ENCODE data around the gene SPATA32. TPM values are rescaled to one million over a fixed set of nuclear protein-coding genes. Genes with fewer than 3 reads are reported as not detected.

SPATA32 gene
- total RNA-seq, 1 donor from 2014 or later: not detected

GRCh38 chr17:45226576-45226975 is 35.3 kb downstream of the SPATA32 start:
- no peak for TF ChIP-seq CTCF (IDR thresholded peaks at IDR 0.05; ENCODE audit: unreplicated experiment)
- H3K9me3 Mint-ChIP-seq: no peaks in the 10 kb centered on the region
- H3K36me3 Mint-ChIP-seq: no peaks in the 10 kb centered on the region
- H3K4me1 Mint-ChIP-seq: peaks cover 10% of the 10 kb centered on the region
- no peak overlapping the region for H3K27ac Mint-ChIP-seq
- peaks cover 38% of the 10 kb centered on the region for H3K27me3 Mint-ChIP-seq (ENCODE audit: low read depth)
- DNase-seq (ENCODE audit: low spot score in 2 of 2, unreplicated experiment in 2 of 2): no peak
- H3K4me3 Mint-ChIP-seq: no peak overlapping the region

- TF ChIP-seq CTCF (IDR thresholded peaks at IDR 0.05; ENCODE audit: unreplicated experiment): no peak
- Mint-ChIP-seq H3K36me3 (no peaks in the 10 kb centered on the region), H3K4me3 (no peak overlapping the region), H3K9me3 (no peaks in the 10 kb centered on the region), H3K27ac (no peak overlapping the region), H3K27me3 (ENCODE audit: low read depth) (peaks cover 41% of the 10 kb centered on the region), H3K4me1 (peaks cover 10% of the 10 kb centered on the region)
- DNase-seq (ENCODE audit: low spot score in 2 of 2, unreplicated experiment in 2 of 2): no peak
Measured at GRCh38 chr17:45225964-45226530, 35.8 kb downstream of the SPATA32 start.

- no peak overlapping the region for H3K27ac Mint-ChIP-seq
- peaks cover 50% of the 10 kb centered on the region for H3K27me3 Mint-ChIP-seq (ENCODE audit: low read depth)
- TF ChIP-seq CTCF (IDR thresholded peaks at IDR 0.05; ENCODE audit: unreplicated experiment): no peak
- H3K4me3 Mint-ChIP-seq: no peak overlapping the region
- no peak for DNase-seq (ENCODE audit: low spot score in 2 of 2, unreplicated experiment in 2 of 2)
- peaks cover 10% of the 10 kb centered on the region for H3K4me1 Mint-ChIP-seq
- no peaks in the 10 kb centered on the region for H3K36me3 Mint-ChIP-seq
- no peaks in the 10 kb centered on the region for H3K9me3 Mint-ChIP-seq
Measured at GRCh38 chr17:45225051-45225700, 36.7 kb downstream of the SPATA32 start.

GRCh38 chr17:45224671-45225050 is 37.2 kb downstream of the SPATA32 start:
- no peak overlapping the region for H3K4me3 Mint-ChIP-seq
- no peak overlapping the region for H3K27ac Mint-ChIP-seq
- TF ChIP-seq CTCF (IDR thresholded peaks at IDR 0.05; ENCODE audit: unreplicated experiment): no peak
- H3K9me3 Mint-ChIP-seq: no peaks in the 10 kb centered on the region
- H3K27me3 Mint-ChIP-seq (ENCODE audit: low read depth): peaks cover 55% of the 10 kb centered on the region
- no peak for DNase-seq (ENCODE audit: low spot score in 2 of 2, unreplicated experiment in 2 of 2)
- peaks cover 10% of the 10 kb centered on the region for H3K4me1 Mint-ChIP-seq
- H3K36me3 Mint-ChIP-seq: no peaks in the 10 kb centered on the region

- DNase-seq (ENCODE audit: low spot score in 2 of 2, unreplicated experiment in 2 of 2): no peak
- Mint-ChIP-seq H3K4me1 (peaks cover 7% of the 10 kb centered on the region), H3K9me3 (no peaks in the 10 kb centered on the region), H3K27me3 (ENCODE audit: low read depth) (peaks cover 62% of the 10 kb centered on the region), H3K4me3 (peak overlapping the region; percentile 8), H3K36me3 (no peaks in the 10 kb centered on the region), H3K27ac (no peak overlapping the region)
- no peak for TF ChIP-seq CTCF (IDR thresholded peaks at IDR 0.05; ENCODE audit: unreplicated experiment)
Measured at GRCh38 chr17:45223539-45224528, 38.1 kb downstream of the SPATA32 start.

Data from mesothelial cell of epicardium (in vitro differentiated cells).